GM18520 (cell line): ENCODE measurements around the gene RASGEF1B.

Experiments used
- ATAC-seq: cut with Tn5 transposase; IDR thresholded peaks from one replicate; pipeline ENCODE4 v1.9.1; 2021; ENCODE audit not compliant: unreplicated experiment

Gene RASGEF1B

DNA sequence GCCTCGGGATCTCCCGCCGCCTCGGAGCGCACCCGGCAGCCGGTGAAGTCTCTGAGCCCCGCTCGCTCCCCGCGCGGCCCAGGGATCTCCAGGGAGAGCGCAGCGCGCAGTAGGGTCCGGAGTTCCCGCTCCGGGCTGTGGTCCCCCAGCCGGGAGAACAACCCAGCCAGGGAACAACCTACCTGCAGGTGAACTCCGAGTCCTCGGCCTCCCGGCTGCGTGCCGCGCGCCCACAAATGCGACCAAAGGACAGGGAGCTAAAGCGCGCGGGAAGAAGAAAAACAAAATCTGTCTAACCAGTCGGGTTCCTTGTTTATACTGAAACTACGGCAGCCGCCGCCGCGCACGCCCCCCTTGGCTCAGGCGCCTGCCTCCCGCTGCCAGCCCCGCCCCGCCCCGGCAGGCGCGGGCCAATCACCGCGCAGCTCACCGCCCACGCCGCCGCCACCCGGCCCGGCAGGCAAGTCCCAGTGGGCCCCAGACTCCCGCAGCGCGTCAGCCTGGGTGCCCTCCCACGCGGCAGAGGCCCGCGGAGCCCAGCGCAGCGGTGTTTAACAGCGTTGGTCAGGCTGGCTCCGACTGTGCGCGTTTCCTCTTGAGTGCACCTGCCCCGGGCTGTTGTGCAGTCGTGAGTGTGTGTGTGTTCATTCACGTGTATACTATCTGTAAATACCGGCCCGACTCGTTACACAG is at the start of gene RASGEF1B:
Gene RASGEF1B (minus strand): TSS at position 320 of the 693 bp plus-strand sequence. CDS start 12,399 bp downstream, outside the sequence.
- ATAC-seq, result peak; percentile 91

DNA sequence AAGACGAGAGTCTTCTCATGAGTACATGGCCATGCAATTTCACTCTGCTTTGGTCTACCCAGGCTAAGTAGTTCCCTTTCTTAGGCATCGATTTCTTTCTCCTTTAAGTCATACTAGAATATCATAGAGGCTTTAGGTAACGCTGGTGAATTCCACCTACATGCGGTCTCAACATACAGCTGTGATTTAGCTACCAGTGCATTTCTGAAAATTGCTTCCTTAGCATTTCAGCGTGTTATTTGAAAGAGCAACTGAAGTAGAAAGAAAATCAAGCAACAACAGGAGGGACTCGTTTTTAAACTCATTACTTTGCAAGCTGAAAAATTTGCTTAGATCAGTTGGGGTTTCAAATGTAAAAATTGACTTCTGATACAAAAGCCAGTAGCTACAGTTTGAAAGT is 48.1 kb upstream of the RASGEF1B start:
- no peak for ATAC-seq

GRCh38 chr4:81519427-81519773 is 47.7 kb upstream of the RASGEF1B start:
- ATAC-seq, result no peak

GRCh38 chr4:81518762-81519426 is 47.2 kb upstream of the RASGEF1B start:
- ATAC-seq, result no peak

GRCh38 chr4:81516241-81516640 is 44.5 kb upstream of the RASGEF1B start:
- ATAC-seq, result no peak

DNA sequence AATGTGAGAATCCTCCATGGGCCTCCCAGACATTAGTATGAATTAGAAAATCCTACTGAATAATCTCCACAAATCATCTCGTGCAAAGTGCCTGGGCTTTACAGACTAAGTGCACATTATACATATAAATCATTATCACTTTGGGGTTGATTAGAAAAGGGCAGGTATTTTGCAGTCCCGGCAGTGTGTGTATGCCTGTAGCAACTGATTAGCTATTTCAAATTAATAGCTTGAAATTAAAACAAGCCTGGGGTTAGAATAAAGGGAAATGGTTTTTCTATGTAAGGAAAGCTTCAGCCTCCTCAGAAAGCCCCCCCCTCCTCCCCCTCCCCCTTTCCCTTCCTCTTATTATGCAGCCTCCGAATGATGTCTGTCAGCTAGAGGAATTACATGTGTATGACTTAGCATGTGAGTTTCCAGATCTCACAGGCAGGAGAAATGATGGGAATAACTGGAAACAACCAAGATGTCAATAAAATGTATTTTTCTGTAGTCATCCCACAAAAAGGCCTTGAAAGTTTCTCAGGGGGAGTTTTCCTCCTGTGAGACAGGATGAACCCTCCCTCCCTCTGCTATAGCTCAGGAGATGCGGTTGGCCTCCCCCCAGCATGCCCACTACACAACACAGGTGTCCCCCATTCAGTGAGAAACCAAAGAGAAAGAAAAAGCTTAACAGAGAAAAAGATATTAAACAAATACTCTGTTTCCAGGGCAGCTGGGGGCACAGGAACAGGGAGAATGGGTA is 41.2 kb upstream of the RASGEF1B start:
- ATAC-seq, result no peak

DNA sequence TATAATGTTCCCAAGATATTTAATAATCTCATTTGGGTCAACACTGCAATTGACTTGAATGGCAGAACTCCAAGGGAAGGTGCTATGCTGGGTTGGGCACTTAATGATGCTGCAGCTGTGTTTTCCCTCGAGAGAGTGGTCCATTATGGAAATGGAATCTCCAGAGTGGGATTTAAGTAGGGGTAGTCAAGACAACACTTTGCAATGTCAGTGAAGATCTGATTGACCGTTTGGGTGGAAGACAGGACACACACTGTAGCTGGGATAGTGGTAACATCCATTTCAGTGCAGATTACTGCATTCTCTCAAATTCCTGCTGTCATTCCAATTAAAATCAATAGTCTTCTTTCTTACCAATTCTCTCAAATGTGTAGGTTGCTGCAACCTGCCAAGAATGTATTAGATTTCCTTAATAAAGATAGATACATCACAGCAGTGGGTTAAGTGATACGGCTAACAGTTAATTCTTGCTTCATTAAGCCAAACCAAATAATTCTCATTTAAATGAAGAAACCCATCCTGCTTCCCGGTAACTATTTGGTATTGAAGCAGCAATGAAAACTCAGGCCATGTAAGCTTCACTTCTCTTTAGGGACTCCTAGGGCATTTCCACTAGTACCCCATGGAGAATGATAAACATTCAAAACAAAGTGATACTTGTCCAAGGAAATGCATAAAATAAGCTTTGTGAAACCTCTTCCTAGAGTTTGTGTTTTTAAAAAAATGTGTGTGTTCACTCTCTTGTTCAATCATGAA is 40.5 kb upstream of the RASGEF1B start:
- ATAC-seq, result no peak

DNA sequence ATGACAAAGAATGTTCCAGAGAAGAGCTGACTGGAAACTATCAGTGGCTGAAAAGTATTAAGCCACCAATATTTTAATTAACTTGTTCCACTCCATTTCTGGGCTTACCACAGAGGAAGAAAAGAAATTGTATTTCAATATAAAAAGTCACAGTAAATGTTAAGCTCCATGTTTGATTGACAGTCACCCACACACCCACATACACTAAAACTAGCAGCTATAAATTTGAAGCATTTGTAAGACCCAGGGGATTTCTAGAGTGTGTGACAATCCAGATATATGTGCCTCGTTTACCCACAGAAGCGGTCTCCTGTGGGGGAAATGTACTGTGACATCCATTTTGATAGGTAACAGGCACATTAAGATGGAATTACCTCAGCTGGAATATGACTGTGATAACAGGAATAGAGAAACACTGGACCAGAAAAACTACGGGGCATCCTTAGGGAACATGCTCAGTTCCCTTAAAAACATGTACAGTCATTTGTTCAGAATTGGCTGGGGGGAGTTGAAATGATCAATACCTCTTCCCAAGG is 39.0 kb upstream of the RASGEF1B start:
- ATAC-seq, result no peak

GRCh38 chr4:81509822-81510221 is 38.1 kb upstream of the RASGEF1B start:
- no peak for ATAC-seq

DNA sequence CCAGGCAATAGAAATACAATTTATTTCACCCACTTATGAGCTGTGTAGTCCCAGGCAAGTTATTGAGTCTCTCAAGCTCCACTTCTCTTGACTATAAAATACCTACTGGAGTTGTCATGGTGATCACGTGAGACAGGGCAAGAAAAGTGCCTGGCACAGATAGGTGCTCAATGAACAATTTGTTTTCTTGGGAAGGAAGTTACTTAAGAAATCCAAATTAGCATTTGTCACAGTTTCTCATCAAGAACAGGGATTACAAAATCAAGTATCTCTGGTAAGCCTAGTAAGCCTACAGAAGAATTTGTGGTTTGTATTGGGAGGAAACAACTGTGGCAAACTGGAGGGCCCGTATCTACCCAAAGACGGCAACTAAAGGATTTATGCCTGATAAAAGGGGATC is 37.5 kb upstream of the RASGEF1B start:
- no peak for ATAC-seq

DNA sequence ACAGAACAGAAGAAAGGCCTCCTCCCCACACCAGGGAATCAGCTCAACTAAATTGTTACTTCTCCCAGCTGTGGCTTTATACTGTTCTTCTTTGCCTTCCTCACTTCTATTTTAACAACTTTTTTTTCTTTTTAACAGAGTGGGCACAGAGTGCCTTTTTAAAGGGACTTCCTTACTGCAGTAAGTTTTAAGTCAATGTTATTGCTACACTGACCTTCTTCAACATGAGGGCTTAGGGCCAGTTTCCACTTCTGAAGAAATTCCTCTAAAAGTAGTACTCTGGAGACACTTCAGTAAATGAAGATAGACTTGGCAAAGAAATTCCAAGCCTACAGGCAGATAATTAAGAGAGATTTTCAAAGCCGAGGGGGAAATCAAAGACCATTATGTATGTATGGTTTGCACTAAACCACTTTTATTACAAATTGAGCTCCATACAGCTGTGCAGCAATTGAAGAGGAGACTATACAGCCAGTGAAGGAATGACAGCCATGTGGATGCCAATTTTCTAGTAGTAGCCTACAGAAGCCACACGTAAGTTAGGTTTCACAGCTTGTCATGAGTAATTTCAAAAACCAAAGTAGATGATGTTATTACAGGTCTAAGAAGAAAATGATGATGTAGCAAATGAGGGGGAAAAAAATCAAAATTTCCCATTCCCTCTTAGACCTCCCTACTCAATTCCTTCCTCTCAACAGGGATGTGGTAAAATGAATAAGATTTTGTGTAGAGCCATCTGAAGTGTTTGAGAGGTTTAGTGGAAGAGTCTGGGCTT is 36.9 kb upstream of the RASGEF1B start:
- no peak for ATAC-seq

DNA sequence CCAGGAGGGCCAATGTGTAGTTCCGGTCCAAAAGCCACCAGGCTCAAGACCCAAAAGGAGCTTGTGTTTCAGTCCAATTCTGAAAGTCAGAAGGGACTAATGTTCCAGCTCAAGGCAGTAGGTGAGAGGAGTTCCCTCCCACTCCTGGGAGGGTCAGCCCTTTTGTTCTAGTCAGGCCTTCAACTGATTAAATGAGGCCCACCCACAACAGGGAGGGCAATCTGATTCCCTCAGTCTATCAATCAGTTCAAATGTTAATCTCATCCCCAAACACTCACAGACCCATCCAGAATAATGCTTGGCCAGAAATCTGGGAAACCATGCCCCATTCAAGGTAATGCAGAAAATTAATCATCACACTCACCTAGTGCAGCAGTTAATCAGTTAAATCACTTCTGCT is 35.8 kb upstream of the RASGEF1B start:
- ATAC-seq, result no peak

DNA sequence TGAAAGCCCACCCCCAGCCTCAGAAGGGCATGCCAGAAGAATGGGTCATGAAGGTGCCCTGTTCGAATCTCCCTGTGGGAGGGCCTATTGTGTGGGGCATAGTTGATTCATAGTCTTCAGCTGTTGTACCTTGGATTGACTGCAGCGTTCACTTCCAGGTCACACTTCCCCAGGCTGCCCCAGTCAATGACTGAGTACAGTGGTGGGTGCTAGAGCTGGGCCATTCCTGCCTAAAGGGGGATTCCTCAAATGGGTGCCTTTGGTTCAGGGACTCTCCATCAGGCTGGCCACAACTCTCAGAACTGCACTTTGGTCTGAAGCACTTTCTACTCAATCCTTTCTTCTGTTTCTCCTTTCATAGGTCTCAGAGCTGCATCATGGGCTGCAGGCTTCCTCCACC is 35.0 kb upstream of the RASGEF1B start:
- ATAC-seq, result peak; percentile 75

GRCh38 chr4:81505726-81506125 is 34.0 kb upstream of the RASGEF1B start:
- ATAC-seq, result no peak

DNA sequence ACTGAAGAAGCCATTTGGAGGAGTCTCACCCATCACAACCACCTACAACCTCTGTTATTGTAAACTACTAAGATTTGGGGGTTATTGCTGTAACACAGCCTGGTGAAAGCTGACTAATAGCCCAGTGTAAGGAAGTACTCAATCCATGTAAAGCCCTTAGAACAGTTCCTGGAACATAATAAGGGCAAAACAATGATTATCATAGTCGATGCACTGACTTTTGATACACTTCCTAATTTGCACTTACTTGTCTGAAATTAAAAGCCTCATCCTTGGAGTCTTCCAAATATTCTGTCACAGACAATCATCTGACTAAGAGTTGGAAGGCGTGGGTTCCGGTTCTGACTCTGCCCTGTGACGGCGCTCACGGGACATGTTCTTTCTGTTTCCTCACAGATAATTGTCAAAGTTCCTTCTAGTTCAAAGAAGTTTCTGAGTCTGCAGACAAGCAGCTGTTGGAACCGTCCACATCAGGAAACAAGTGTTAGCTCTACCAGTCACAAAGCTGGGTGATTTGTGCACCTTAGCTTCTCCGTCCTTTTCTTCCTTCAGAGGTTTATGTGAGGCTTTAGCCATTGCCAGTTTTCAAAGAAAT is 33.4 kb upstream of the RASGEF1B start:
- no peak for ATAC-seq

DNA sequence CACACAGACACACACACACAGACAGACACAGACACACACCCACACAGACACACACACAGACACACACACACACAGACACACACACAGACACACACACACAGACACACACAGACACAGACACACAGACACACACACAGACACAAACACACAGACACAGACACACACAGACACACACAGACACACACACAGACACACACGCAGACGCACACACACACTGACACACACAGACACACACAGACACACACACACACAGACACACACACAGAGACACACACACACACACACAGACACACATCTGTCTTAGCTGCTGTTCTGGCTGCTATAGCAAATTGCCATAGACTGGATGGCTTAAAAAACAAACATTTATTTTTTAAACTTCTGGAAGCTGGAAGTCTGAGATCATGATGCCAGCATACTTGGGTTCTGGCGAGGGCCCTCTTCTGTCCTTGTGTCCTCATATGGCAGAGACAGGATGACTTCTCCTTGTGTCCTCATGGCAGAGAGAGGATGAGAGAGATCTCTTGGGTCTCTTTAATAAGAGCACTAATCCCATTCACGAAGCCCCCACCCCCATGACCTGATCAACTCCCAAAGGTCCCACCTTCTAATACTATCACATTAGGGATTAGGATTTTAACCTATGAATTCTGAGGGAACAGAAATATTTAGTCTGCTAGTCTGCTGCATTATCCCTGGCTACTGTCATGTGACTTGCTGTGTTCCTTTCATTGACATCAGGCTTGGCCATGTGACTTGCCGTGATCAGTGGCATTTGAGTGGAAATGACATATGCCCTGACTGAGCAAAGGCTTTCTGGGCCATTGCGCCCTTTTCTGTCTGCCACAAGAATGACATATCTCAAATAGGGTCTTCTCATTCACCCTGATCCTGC is 32.7 kb upstream of the RASGEF1B start:
- no peak for ATAC-seq

GRCh38 chr4:81503586-81503985 is 31.9 kb upstream of the RASGEF1B start:
- ATAC-seq, result no peak

DNA sequence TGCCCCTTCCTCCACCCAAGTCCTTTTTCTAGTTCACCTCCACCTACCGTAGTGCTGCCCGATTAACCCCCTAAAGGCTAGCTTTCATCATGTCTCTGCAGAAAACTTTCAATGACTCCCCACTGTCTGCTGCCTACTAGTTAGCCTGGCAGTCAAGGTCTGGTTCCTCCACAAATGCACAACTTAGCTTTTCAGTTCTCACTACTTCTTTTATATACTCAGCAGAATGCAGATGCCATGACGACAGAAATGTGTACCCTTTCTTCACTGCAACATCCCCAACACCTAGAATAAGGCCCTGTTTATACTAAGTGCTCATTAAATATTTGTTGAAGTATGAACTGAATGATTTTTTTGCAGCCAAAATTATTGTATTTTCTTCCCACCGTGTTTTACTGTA is 30.9 kb upstream of the RASGEF1B start:
- no peak for ATAC-seq

GRCh38 chr4:81499840-81500239 is 28.1 kb upstream of the RASGEF1B start:
- ATAC-seq, result no peak
